Measurements from ENCODE around the gene GUK1.

GUK1 gene

GRCh38 chr1:228100822-228101613 lies 39.1 kb upstream of the GUK1 start:
- peak overlapping the region; percentile 1; the same call in 1 of the 2 replicates for H3K27ac ChIP-seq (ENCODE audit: low read length)

GRCh38 chr1:228101614-228101993 lies 38.5 kb upstream of the GUK1 start:
- Histone ChIP-seq H3K27me3 (replicated peaks; ENCODE audit: insufficient read depth, low read length) (no peaks in the 10 kb centered on the region), H4K20me1 (ENCODE audit: insufficient read depth, low read length) (peaks cover 34% of the 10 kb centered on the region), H3K4me3 (ENCODE audit: low read length) (peak overlapping the region; percentile 90), H3K9ac (ENCODE audit: low read length) (peak overlapping the region; percentile 59; the same call in 1 of the 2 replicates), H3K9me3 (replicated peaks; ENCODE audit: insufficient read depth, low read length) (no peaks in the 10 kb centered on the region), H3K36me3 (replicated peaks; ENCODE audit: insufficient read depth, low read length) (peaks cover 16% of the 10 kb centered on the region; the same call in 1 of the 2 replicates), H3K4me1 (ENCODE audit: low read length) (peaks cover 13% of the 10 kb centered on the region), H3K27ac (ENCODE audit: low read length) (peak overlapping the region; percentile 1; the same call in 1 of the 2 replicates), H3F3A (ENCODE audit: insufficient read depth, low read length) (peaks cover 64% of the 10 kb centered on the region), H3K79me2 (ENCODE audit: low read length) (peaks cover 65% of the 10 kb centered on the region), H3K4me2 (ENCODE audit: low read depth, low read length) (peak overlapping the region; percentile 82), H2AFZ (ENCODE audit: low read length) (no peak overlapping the region), H3K9me2 (replicated peaks; ENCODE audit: insufficient read depth, low read length) (no peaks in the 10 kb centered on the region)
- TF ChIP-seq EZH2phosphoT487 (IDR thresholded peaks at IDR 0.05; ENCODE audit: low read length) (no peak), EZH2 (optimal IDR thresholded peaks at IDR 0.05; ENCODE audit: low read depth, low read length) (no peak)
- no peak for DNase-seq

More at GRCh38 chr1:228100822-228101613, 39.1 kb upstream of the GUK1 start:
- Histone ChIP-seq H3F3A (ENCODE audit: insufficient read depth, low read length) (peaks cover 67% of the 10 kb centered on the region), H3K9ac (ENCODE audit: low read length) (peak overlapping the region; percentile 59; the same call in 1 of the 2 replicates), H4K20me1 (ENCODE audit: insufficient read depth, low read length) (peaks cover 39% of the 10 kb centered on the region), H3K27me3 (replicated peaks; ENCODE audit: insufficient read depth, low read length) (no peaks in the 10 kb centered on the region), H3K4me3 (ENCODE audit: low read length) (peak overlapping the region; percentile 90; the same call in 1 of the 2 replicates), H3K4me2 (ENCODE audit: low read depth, low read length) (peak overlapping the region; percentile 82), H3K9me3 (replicated peaks; ENCODE audit: insufficient read depth, low read length) (no peaks in the 10 kb centered on the region), H3K79me2 (ENCODE audit: low read length) (peaks cover 68% of the 10 kb centered on the region), H3K4me1 (ENCODE audit: low read length) (peaks cover 13% of the 10 kb centered on the region), H3K36me3 (replicated peaks; ENCODE audit: insufficient read depth, low read length) (peaks cover 16% of the 10 kb centered on the region; the same call in 1 of the 2 replicates), H2AFZ (ENCODE audit: low read length) (no peak overlapping the region), H3K9me2 (replicated peaks; ENCODE audit: insufficient read depth, low read length) (no peaks in the 10 kb centered on the region)
- TF ChIP-seq CTCF (IDR thresholded peaks at IDR 0.05; ENCODE audit: low read length) (no peak), EZH2 (optimal IDR thresholded peaks at IDR 0.05; ENCODE audit: low read depth, low read length) (no peak), EZH2phosphoT487 (IDR thresholded peaks at IDR 0.05; ENCODE audit: low read length) (no peak)
- no peak for DNase-seq

- H3F3A ChIP-seq (ENCODE audit: insufficient read depth, low read length), result peaks cover 60% of the 10 kb centered on the region
- peak; percentile 60 for DNase-seq
- TF ChIP-seq EZH2 (optimal IDR thresholded peaks at IDR 0.05; ENCODE audit: low read depth, low read length), result no peak
- TF ChIP-seq CTCF (IDR thresholded peaks at IDR 0.05; ENCODE audit: low read length), result peak; percentile 42
- H3K27me3 ChIP-seq (replicated peaks; ENCODE audit: insufficient read depth, low read length), result no peaks in the 10 kb centered on the region
- peaks cover 65% of the 10 kb centered on the region for H3K79me2 ChIP-seq (ENCODE audit: low read length)
- peaks cover 16% of the 10 kb centered on the region; the same call in 1 of the 2 replicates for H3K36me3 ChIP-seq (replicated peaks; ENCODE audit: insufficient read depth, low read length)
- no peaks in the 10 kb centered on the region for H3K9me2 ChIP-seq (replicated peaks; ENCODE audit: insufficient read depth, low read length)
- H3K9me3 ChIP-seq (replicated peaks; ENCODE audit: insufficient read depth, low read length), result no peaks in the 10 kb centered on the region
- H3K4me2 ChIP-seq (ENCODE audit: low read depth, low read length), result peak overlapping the region; percentile 82
- peak overlapping the region; percentile 90 for H3K4me3 ChIP-seq (ENCODE audit: low read length)
- H3K9ac ChIP-seq (ENCODE audit: low read length), result peak overlapping the region; percentile 59
- peaks cover 13% of the 10 kb centered on the region for H3K4me1 ChIP-seq (ENCODE audit: low read length)
- H4K20me1 ChIP-seq (ENCODE audit: insufficient read depth, low read length), result peaks cover 28% of the 10 kb centered on the region
- H3K27ac ChIP-seq (ENCODE audit: low read length), result peak overlapping the region; percentile 27; the same call in 1 of the 2 replicates
- H2AFZ ChIP-seq (ENCODE audit: low read length), result peak overlapping the region; percentile 47; the same call in 1 of the 2 replicates
Measured at GRCh38 chr1:228101994-228102790, 37.9 kb upstream of the GUK1 start.
